Mesendoderm (in vitro differentiated cells): Measurements from ENCODE around the gene HNRNPCL2. TPM values are rescaled to one million over a fixed set of nuclear protein-coding genes. Genes with fewer than 3 reads are reported as not detected.
"Not testable (repeated sequence)": the region's sequence is repeated elsewhere in the genome, so short reads cannot be mapped to it uniquely, and the experiment has no call there.

Experiments
- DNase-seq: peaks from one replicate; pipeline ENCODE4 v3.0.0; 2013
- H2AK5ac ChIP-seq: 2 replicates; pipeline ENCODE4 v1.6.1; 2013; ENCODE audit warnings: low read length, inconsistent platforms
- H2BK120ac ChIP-seq: 2 replicates; pipeline ENCODE4 v1.6.1; 2013; ENCODE audit warnings: low read depth, mild to moderate bottlenecking, low read length, moderate library complexity, mixed read lengths
- H2BK15ac ChIP-seq: replicated peaks from 2 replicates; pipeline ENCODE4 v1.6.1; 2013; ENCODE audit warnings: low read depth, mild to moderate bottlenecking, moderate library complexity
- H2BK5ac ChIP-seq: 2 replicates; pipeline ENCODE4 v1.6.1; 2013; ENCODE audit warnings: low read length, inconsistent platforms
- H3K18ac ChIP-seq: 2 replicates; pipeline ENCODE4 v1.6.1; 2013; ENCODE audit warnings: mild to moderate bottlenecking, low read length, mixed read lengths
- H3K23ac ChIP-seq: one replicate; pipeline ENCODE4 v1.6.1; 2013; ENCODE audit warnings: low read length
- H3K27ac ChIP-seq: 2 replicates; pipeline ENCODE4 v1.5.1; 2013; ENCODE audit warnings: low read depth, mild to moderate bottlenecking, inconsistent platforms, low read length, moderate library complexity
- H3K27me3 ChIP-seq: 2 replicates; pipeline ENCODE4 v1.6.1; 2013; ENCODE audit warnings: low read length, control low read depth, mild to moderate bottlenecking, inconsistent platforms; ENCODE audit not compliant: insufficient read depth, poor library complexity
- H3K36me3 ChIP-seq: 2 replicates; pipeline ENCODE4 v1.6.1; 2013; ENCODE audit warnings: low read length, inconsistent platforms; ENCODE audit not compliant: control insufficient read depth, insufficient read depth
- H3K4ac ChIP-seq: one replicate; pipeline ENCODE4 v1.6.1; 2013; ENCODE audit warnings: low read depth, mild to moderate bottlenecking, low read length, moderate library complexity
- H3K4me1 ChIP-seq: 2 replicates; pipeline ENCODE4 v1.6.1; 2013; ENCODE audit warnings: low read depth, low read length, inconsistent platforms; ENCODE audit not compliant: control insufficient read depth
- H3K4me2 ChIP-seq: 2 replicates; pipeline ENCODE4 v1.6.1; 2013; ENCODE audit warnings: low read length
- H3K4me3 ChIP-seq: 2 replicates; pipeline ENCODE4 v1.5.1; 2013; ENCODE audit warnings: mild to moderate bottlenecking, low read length
- H3K56ac ChIP-seq: one replicate; pipeline ENCODE4 v1.6.1; 2013; ENCODE audit warnings: low read length
- H3K79me1 ChIP-seq: 2 replicates; pipeline ENCODE4 v1.6.1; 2013; ENCODE audit warnings: low read length, inconsistent platforms
- H3K79me2 ChIP-seq: 2 replicates; pipeline ENCODE4 v1.6.1; 2013; ENCODE audit warnings: mild to moderate bottlenecking, low read length; ENCODE audit not compliant: control insufficient read depth, insufficient read depth
- H3K9ac ChIP-seq: 2 replicates; pipeline ENCODE4 v1.6.1; 2013; ENCODE audit warnings: low read length, inconsistent platforms
- H4K5ac ChIP-seq: one replicate; pipeline ENCODE4 v1.6.1; 2013; ENCODE audit warnings: low read length
- H4K8ac ChIP-seq: one replicate; pipeline ENCODE4 v1.6.1; 2013; ENCODE audit warnings: low read depth, mild to moderate bottlenecking, control low read depth, low read length, moderate library complexity
- WGBS: extraction: QIAGEN DNeasy Blood & Tissue Kit; methylation state at CpG from one replicate; pipeline ENCODE4 v1.1.7; 2013; ENCODE audit warnings: low lambda C conversion rate, missing lambda C conversion rate; ENCODE audit not compliant: insufficient coverage; ENCODE audit errors: extremely low coverage; 5-methylcytosine and 5-hydroxymethylcytosine counted together
- polyA plus RNA-seq, 2 experiments: library from polyadenylated mRNA; stranded (reverse); fragments of 200-250 nt; gene quantifications; one replicate each; pipeline ENCODE4 v1.2.3, GENCODE V29; 2013

The HNRNPCL2 gene
- not detected for polyA plus RNA-seq (2013, experiment 1 of 2)
- not detected for polyA plus RNA-seq (2013, experiment 2 of 2)

- not testable (repeated sequence) for H3K9ac ChIP-seq, H3K4me2 ChIP-seq, H3K27ac ChIP-seq, H3K4ac ChIP-seq, H3K79me1 ChIP-seq, H2BK15ac ChIP-seq, H4K5ac ChIP-seq, H3K23ac ChIP-seq, H3K18ac ChIP-seq, H3K4me1 ChIP-seq, H3K27me3 ChIP-seq, H2AK5ac ChIP-seq, H3K56ac ChIP-seq, H2BK120ac ChIP-seq, H3K36me3 ChIP-seq, DNase-seq, H2BK5ac ChIP-seq, H4K8ac ChIP-seq, H3K79me2 ChIP-seq, H3K4me3 ChIP-seq
- WGBS, result no CpG with 5 or more reads among the region's 6 CpGs
Measured at GRCh38 chr1:13116754-13117153, at the start of gene HNRNPCL2. Gene HNRNPCL2, minus strand, starts transcription at chr1:13116854. Its CDS starts 454 bp downstream, at chr1:13116400.

DNA sequence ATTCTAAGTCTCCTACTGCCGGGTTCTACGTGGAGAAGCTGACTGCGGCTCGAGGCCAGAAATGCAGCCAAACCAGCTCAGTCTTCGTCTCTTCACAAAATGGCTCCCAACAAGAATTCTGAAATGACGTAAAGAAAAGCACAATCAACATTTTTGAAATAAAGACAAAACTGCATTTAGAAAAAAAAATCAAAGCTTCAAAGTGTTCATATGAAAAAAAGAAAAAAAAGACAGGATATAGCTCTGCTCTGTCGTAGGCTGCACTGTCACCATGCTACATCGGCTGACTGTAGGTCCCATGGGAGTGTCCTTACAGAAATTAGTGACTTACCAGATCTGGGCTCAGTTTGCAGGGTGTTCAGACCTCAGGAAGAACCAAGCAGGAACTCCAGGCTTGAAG is 48.9 kb upstream of the HNRNPCL2 start, which contains the start of gene HNRNPCL4:
TSS of gene HNRNPCL4 (minus strand) at position 101 of the 400 bp plus-strand sequence. CDS start 164 bp downstream, outside the sequence.
- H4K8ac ChIP-seq, H3K79me2 ChIP-seq, H2BK5ac ChIP-seq, H3K36me3 ChIP-seq, H3K4ac ChIP-seq, H3K9ac ChIP-seq, H4K5ac ChIP-seq, H2BK15ac ChIP-seq, H3K4me1 ChIP-seq, H2AK5ac ChIP-seq, H3K4me2 ChIP-seq, H3K27me3 ChIP-seq, H2BK120ac ChIP-seq, H3K79me1 ChIP-seq, H3K56ac ChIP-seq, H3K27ac ChIP-seq, DNase-seq, H3K18ac ChIP-seq, H3K23ac ChIP-seq, H3K4me3 ChIP-seq: not testable (repeated sequence)
- no CpG with 5 or more reads among the region's 8 CpGs for WGBS

DNA sequence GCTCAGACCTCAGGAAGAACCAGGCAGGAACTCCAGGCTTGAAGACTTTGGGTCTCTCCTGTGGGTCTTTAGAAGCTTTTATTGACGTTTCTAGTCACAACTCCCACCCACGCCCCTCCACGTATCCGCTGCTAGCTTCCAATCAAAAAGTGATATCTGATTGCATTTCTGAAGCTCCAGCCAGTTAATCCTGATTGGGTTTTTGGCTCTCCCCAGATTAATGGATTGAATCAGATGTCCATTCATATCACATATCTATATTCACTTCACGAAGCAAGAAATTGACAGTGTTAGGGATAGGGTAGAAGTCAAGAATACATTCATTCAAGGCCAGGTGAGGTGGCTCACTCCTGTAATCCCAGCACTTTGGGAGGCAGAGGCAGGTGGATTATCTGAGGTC is 39.3 kb upstream of the HNRNPCL2 start, which contains the start of gene PRAMEF26:
TSS of gene PRAMEF26 (minus strand) at position 101 of the 400 bp plus-strand sequence. CDS start 2,914 bp downstream, outside the sequence.
- not testable (repeated sequence) for H3K4me2 ChIP-seq, H2AK5ac ChIP-seq, H4K5ac ChIP-seq, H3K56ac ChIP-seq, H3K79me1 ChIP-seq, H2BK120ac ChIP-seq, H3K18ac ChIP-seq, H3K4me1 ChIP-seq, DNase-seq, H3K4ac ChIP-seq, H4K8ac ChIP-seq, H3K36me3 ChIP-seq, H3K27ac ChIP-seq, H3K4me3 ChIP-seq, H3K79me2 ChIP-seq, H3K27me3 ChIP-seq, H2BK5ac ChIP-seq, H3K9ac ChIP-seq, H3K23ac ChIP-seq, H2BK15ac ChIP-seq
- no CpG with 5 or more reads among the region's 5 CpGs for WGBS

GRCh38 chr1:13070474-13070873 is 46.2 kb downstream of the HNRNPCL2 start, which contains the start of gene PRAMEF25:
Gene PRAMEF25, plus strand, starts transcription at chr1:13070774. Its CDS starts 2,920 bp downstream, at chr1:13073694.
- not testable (repeated sequence) for H4K8ac ChIP-seq, H3K79me1 ChIP-seq, H3K56ac ChIP-seq, H3K23ac ChIP-seq, H3K79me2 ChIP-seq, H2BK120ac ChIP-seq, H4K5ac ChIP-seq, DNase-seq, H2AK5ac ChIP-seq, H3K27me3 ChIP-seq, H3K9ac ChIP-seq, H3K18ac ChIP-seq, H3K27ac ChIP-seq, H2BK5ac ChIP-seq, H3K4me3 ChIP-seq, H2BK15ac ChIP-seq, H3K4ac ChIP-seq, H3K4me2 ChIP-seq, H3K4me1 ChIP-seq, H3K36me3 ChIP-seq
- no CpG with 5 or more reads among the region's 4 CpGs for WGBS
